GM19467 (cell line): Measurements from ENCODE around the gene ATXN2.

Source experiments
- ATAC-seq: cut with Tn5 transposase; IDR thresholded peaks from one replicate; pipeline ENCODE4 v1.9.1; 2021; ENCODE audit warnings: mild to moderate bottlenecking, moderate library complexity; ENCODE audit not compliant: unreplicated experiment

ATXN2 gene

GRCh38 chr12:111424189-111424792 lies 174.8 kb downstream of the ATXN2 start:
- no peak for ATAC-seq

- ATAC-seq = no peak
Measured at GRCh38 chr12:111420494-111420893, 178.6 kb downstream of the ATXN2 start.

GRCh38 chr12:111419784-111420183 lies 179.3 kb downstream of the ATXN2 start:
- ATAC-seq = no peak

GRCh38 chr12:111418594-111418880 lies 180.6 kb downstream of the ATXN2 start:
- no peak for ATAC-seq

- ATAC-seq = no peak
Measured at GRCh38 chr12:111417784-111418593, 181.1 kb downstream of the ATXN2 start.

GRCh38 chr12:111417290-111417689 lies 181.8 kb downstream of the ATXN2 start:
- no peak for ATAC-seq

GRCh38 chr12:111414711-111415252 lies 184.3 kb downstream of the ATXN2 start:
- ATAC-seq = no peak

GRCh38 chr12:111413442-111414086 lies 185.6 kb downstream of the ATXN2 start:
- no peak for ATAC-seq

- ATAC-seq = no peak
Measured at GRCh38 chr12:111412830-111413441, 186.2 kb downstream of the ATXN2 start.

- ATAC-seq = no peak
Measured at GRCh38 chr12:111412007-111412829, 186.9 kb downstream of the ATXN2 start.

GRCh38 chr12:111411185-111411764 lies 187.8 kb downstream of the ATXN2 start:
- no peak for ATAC-seq

- no peak for ATAC-seq
Measured at GRCh38 chr12:111410431-111411184, 188.5 kb downstream of the ATXN2 start.

GRCh38 chr12:111409780-111410430 lies 189.2 kb downstream of the ATXN2 start:
- no peak for ATAC-seq

- no peak for ATAC-seq
Measured at GRCh38 chr12:111409403-111409779, 189.7 kb downstream of the ATXN2 start.

GRCh38 chr12:111408686-111409402 lies 190.3 kb downstream of the ATXN2 start:
- no peak for ATAC-seq

- no peak for ATAC-seq
Measured at GRCh38 chr12:111408116-111408440, 191.0 kb downstream of the ATXN2 start.

GRCh38 chr12:111407377-111408115 lies 191.6 kb downstream of the ATXN2 start:
- ATAC-seq = no peak
